ENCODE data around the gene SLCO3A1.

GRCh38 chr15:92079047-92079446 lies 225.5 kb downstream of the SLCO3A1 start:
- TF ChIP-seq, protein P1, sequence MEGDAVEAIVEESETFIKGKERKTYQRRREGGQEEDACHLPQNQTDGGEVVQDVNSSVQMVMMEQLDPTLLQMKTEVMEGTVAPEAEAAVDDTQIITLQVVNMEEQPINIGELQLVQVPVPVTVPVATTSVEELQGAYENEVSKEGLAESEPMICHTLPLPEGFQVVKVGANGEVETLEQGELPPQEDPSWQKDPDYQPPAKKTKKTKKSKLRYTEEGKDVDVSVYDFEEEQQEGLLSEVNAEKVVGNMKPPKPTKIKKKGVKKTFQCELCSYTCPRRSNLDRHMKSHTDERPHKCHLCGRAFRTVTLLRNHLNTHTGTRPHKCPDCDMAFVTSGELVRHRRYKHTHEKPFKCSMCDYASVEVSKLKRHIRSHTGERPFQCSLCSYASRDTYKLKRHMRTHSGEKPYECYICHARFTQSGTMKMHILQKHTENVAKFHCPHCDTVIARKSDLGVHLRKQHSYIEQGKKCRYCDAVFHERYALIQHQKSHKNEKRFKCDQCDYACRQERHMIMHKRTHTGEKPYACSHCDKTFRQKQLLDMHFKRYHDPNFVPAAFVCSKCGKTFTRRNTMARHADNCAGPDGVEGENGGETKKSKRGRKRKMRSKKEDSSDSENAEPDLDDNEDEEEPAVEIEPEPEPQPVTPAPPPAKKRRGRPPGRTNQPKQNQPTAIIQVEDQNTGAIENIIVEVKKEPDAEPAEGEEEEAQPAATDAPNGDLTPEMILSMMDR (IDR thresholded peaks at IDR 0.05): no peak
- no peak for TF ChIP-seq POLR2AphosphoS5 (IDR thresholded peaks at IDR 0.05)

Measured in transverse colon (tissue), 4 donors.